OCI-LY1 (cell line): ENCODE data around the gene AMELY.

Source experiments
- H2AFZ ChIP-seq: fragments of 200-600 bp; sonication (generic), shearing (Covaris generic); 2 replicates; pipeline ENCODE4 v1.6.0; 2014; ENCODE audit warnings: antibody characterized with exemption, mild to moderate bottlenecking, low read length
- H3F3A ChIP-seq: fragments of 200-600 bp; sonication (generic), shearing (Covaris generic); 2 replicates; pipeline ENCODE4 v1.6.0; 2014; ENCODE audit warnings: mild to moderate bottlenecking, antibody characterized with exemption, low read length, moderate library complexity; ENCODE audit not compliant: insufficient read depth
- H3K27ac ChIP-seq: fragments of 200-600 bp; sonication (generic); 2 replicates; pipeline ENCODE4 v1.5.1; 2014; ENCODE audit warnings: low read length, mixed run types, mild to moderate bottlenecking, low read depth; ENCODE audit not compliant: poor library complexity, severe bottlenecking
- H3K27me3 ChIP-seq: fragments of 200-600 bp; sonication (generic); 2 replicates; pipeline ENCODE4 v1.6.0; 2014; ENCODE audit warnings: antibody characterized with exemption, mild to moderate bottlenecking, low read length, moderate library complexity; ENCODE audit not compliant: insufficient read depth
- H3K36me3 ChIP-seq: fragments of 200-600 bp; sonication (generic); 2 replicates; pipeline ENCODE4 v1.6.1; 2014; ENCODE audit warnings: mild to moderate bottlenecking, antibody characterized with exemption, low read length, moderate library complexity, mixed read lengths; ENCODE audit not compliant: insufficient read depth
- H3K4me1 ChIP-seq: fragments of 200-600 bp; sonication (generic); 2 replicates; pipeline ENCODE4 v1.5.1; 2014; ENCODE audit warnings: mild to moderate bottlenecking, low read length, moderate library complexity; ENCODE audit not compliant: insufficient read depth, severe bottlenecking
- H3K4me2 ChIP-seq: fragments of 200-600 bp; sonication (generic), shearing (Covaris generic); 2 replicates; pipeline ENCODE4 v1.6.1; 2014; ENCODE audit warnings: low read length
- H3K4me3 ChIP-seq: fragments of 200-600 bp; sonication (generic); 2 replicates; pipeline ENCODE4 v1.5.1; 2014; ENCODE audit warnings: low read length, low read depth, mild to moderate bottlenecking, mixed read lengths; ENCODE audit not compliant: poor library complexity, severe bottlenecking
- H3K79me2 ChIP-seq: fragments of 200-600 bp; shearing (Covaris generic); 2 replicates; pipeline ENCODE4 v1.6.1; 2016; ENCODE audit warnings: mixed run types, low read length, mixed read lengths; ENCODE audit not compliant: insufficient read depth
- H3K9ac ChIP-seq: fragments of 200-600 bp; sonication (generic), shearing (Covaris generic); 2 replicates; pipeline ENCODE4 v1.6.1; 2014; ENCODE audit warnings: mild to moderate bottlenecking, low read length, mixed read lengths
- H3K9me2 ChIP-seq: fragments of 200-600 bp; sonication (generic), shearing (Covaris generic); 2 replicates; pipeline ENCODE4 v1.6.1; 2014; ENCODE audit warnings: low read depth, mild to moderate bottlenecking, low read length, mixed read lengths
- H3K9me3 ChIP-seq: fragments of 200-600 bp; shearing (Covaris generic); 2 replicates; pipeline ENCODE4 v1.6.1; 2014; ENCODE audit warnings: low read length, mixed read lengths
- H4K20me1 ChIP-seq: fragments of 200-600 bp; sonication (generic), shearing (Covaris generic); 2 replicates; pipeline ENCODE4 v1.6.0; 2016; ENCODE audit warnings: mild to moderate bottlenecking, low read length; ENCODE audit not compliant: insufficient read depth
- CTCF ChIP-seq: fragments of 200-600 bp; sonication (generic), shearing (Covaris generic); IDR thresholded peaks from 2 replicates; pipeline ENCODE4 v1.5.1; 2017; ENCODE audit warnings: mild to moderate bottlenecking, antibody characterized with exemption, low read length, moderate library complexity, mixed read lengths
- EZH2 ChIP-seq: fragments of 200-600 bp; sonication (generic), shearing (Covaris generic); IDR thresholded peaks from 2 replicates; pipeline ENCODE4 v1.8.0; 2017; ENCODE audit warnings: borderline replicate concordance, mixed run types, mild to moderate bottlenecking, antibody characterized with exemption, low read length, moderate library complexity, mixed read lengths

The AMELY gene

GRCh38 chrY:6913362-6913761, 1.8 kb upstream of the AMELY start:
- H3F3A ChIP-seq, result no peaks in the 10 kb centered on the region

GRCh38 chrY:6910372-6911252, 940 bp downstream of the AMELY start, which contains the start of gene TBL1Y:
TSS of gene TBL1Y (plus strand) at chrY:6910697. CDS start at chrY:7025085, 114,388 bp downstream.
- Histone ChIP-seq H3K36me3 (no peaks in the 10 kb centered on the region), H3K4me2 (no peak within 1 kb of the TSS), H4K20me1 (no peaks in the 10 kb centered on the region), H3K9me3 (no peaks in the 10 kb centered on the region), H3K4me3 (no peak within 1 kb of the TSS), H3K9me2 (no peaks in the 10 kb centered on the region), H3K79me2 (no peaks in the 10 kb centered on the region), H3K27ac (no peak within 1 kb of the TSS), H3K27me3 (no peaks in the 10 kb centered on the region), H3K9ac (no peak within 1 kb of the TSS), H2AFZ (no peak within 1 kb of the TSS), H3F3A (no peaks in the 10 kb centered on the region), H3K4me1 (no peaks in the 10 kb centered on the region)
- TF ChIP-seq EZH2 (no peak), CTCF (no peak)

More at GRCh38 chrY:6913362-6913761, 1.8 kb upstream of the AMELY start:
- no peaks in the 10 kb centered on the region for H3K79me2 ChIP-seq
- H3K4me2 ChIP-seq, result no peak overlapping the region
- H3K9me3 ChIP-seq, result no peaks in the 10 kb centered on the region
- H2AFZ ChIP-seq, result no peak overlapping the region
- H3K27me3 ChIP-seq, result no peaks in the 10 kb centered on the region
- H3K4me3 ChIP-seq, result no peak overlapping the region
- TF ChIP-seq CTCF (no peak), EZH2 (no peak)
- H3K36me3 ChIP-seq, result no peaks in the 10 kb centered on the region
- no peaks in the 10 kb centered on the region for H4K20me1 ChIP-seq
- H3K9me2 ChIP-seq, result no peaks in the 10 kb centered on the region
- no peaks in the 10 kb centered on the region for H3K4me1 ChIP-seq
- H3K9ac ChIP-seq, result no peak overlapping the region
- no peak overlapping the region for H3K27ac ChIP-seq

- Histone ChIP-seq H3K4me1 (no peaks in the 10 kb centered on the region), H3K27ac (no peak overlapping the region), H3F3A (no peaks in the 10 kb centered on the region), H2AFZ (no peak overlapping the region), H3K4me2 (no peak overlapping the region), H3K9me2 (no peaks in the 10 kb centered on the region), H3K27me3 (no peaks in the 10 kb centered on the region), H3K79me2 (no peaks in the 10 kb centered on the region), H3K9me3 (no peaks in the 10 kb centered on the region), H3K4me3 (no peak overlapping the region), H3K9ac (no peak overlapping the region), H4K20me1 (no peaks in the 10 kb centered on the region), H3K36me3 (no peaks in the 10 kb centered on the region)
- TF ChIP-seq EZH2, result no peak
- no peak for TF ChIP-seq CTCF
Measured at GRCh38 chrY:6909856-6910255, 1.7 kb downstream of the AMELY start.
